Trophoblast cell (in vitro differentiated cells and primary cell): ENCODE data around the gene PPP6C.
"Not testable (repeated sequence)": the region's sequence is repeated elsewhere in the genome, so short reads cannot be mapped to it uniquely, and the experiment has no call there.

Experiments
- DNase-seq, 2 donors: peaks; one replicate each; pipeline ENCODE4 v3.0.0-alpha.2; 2016
- H2AFZ ChIP-seq: 2 replicates; pipeline ENCODE4 v1.6.1; 2013; ENCODE audit warnings: low read length, moderate library complexity, mild to moderate bottlenecking; ENCODE audit not compliant: insufficient read depth, poor library complexity
- H2AK5ac ChIP-seq: 2 replicates; pipeline ENCODE4 v1.6.1; 2013; ENCODE audit warnings: mild to moderate bottlenecking, low read length
- H2BK120ac ChIP-seq: 2 replicates; pipeline ENCODE4 v1.6.1; 2013; ENCODE audit warnings: low read length, mild to moderate bottlenecking, moderate library complexity; ENCODE audit not compliant: insufficient read depth, poor library complexity
- H2BK12ac ChIP-seq: 2 replicates; pipeline ENCODE4 v1.6.1; 2013; ENCODE audit warnings: mild to moderate bottlenecking, low read length, moderate library complexity
- H2BK5ac ChIP-seq: 2 replicates; pipeline ENCODE4 v1.6.1; 2013; ENCODE audit warnings: low read length, low read depth, moderate library complexity, mild to moderate bottlenecking; ENCODE audit not compliant: poor library complexity
- H3K14ac ChIP-seq: 2 replicates; pipeline ENCODE4 v1.6.1; 2013; ENCODE audit warnings: mild to moderate bottlenecking, low read length
- H3K18ac ChIP-seq: 2 replicates; pipeline ENCODE4 v1.6.1; 2013; ENCODE audit warnings: mild to moderate bottlenecking, low read length
- H3K23ac ChIP-seq: 2 replicates; pipeline ENCODE4 v1.6.1; 2013; ENCODE audit warnings: low read length
- H3K27ac ChIP-seq: 2 replicates; pipeline ENCODE4 v1.5.1; 2013; ENCODE audit warnings: low read depth, mild to moderate bottlenecking, inconsistent platforms, low read length, moderate library complexity
- H3K27me3 ChIP-seq: 2 replicates; pipeline ENCODE4 v1.6.1; 2013; ENCODE audit warnings: inconsistent platforms, mild to moderate bottlenecking, low read length, moderate library complexity; ENCODE audit not compliant: insufficient read depth
- H3K36me3 ChIP-seq, 2 experiments: 1 replicate in 1 of 2; 2 replicates in 1 of 2; pipeline ENCODE4 v1.6.1; 2013; ENCODE audit warnings: low read length in 2 of 2, mild to moderate bottlenecking in 2 of 2, moderate library complexity in 1 of 2; ENCODE audit not compliant: insufficient read depth in 2 of 2, control insufficient read depth in 1 of 2
- H3K4ac ChIP-seq: 2 replicates; pipeline ENCODE4 v1.6.1; 2013; ENCODE audit warnings: low read depth, mild to moderate bottlenecking, low read length, moderate library complexity
- H3K4me1 ChIP-seq, 2 experiments: 1 replicate in 1 of 2; 2 replicates in 1 of 2; pipeline ENCODE4 v1.6.1; 2013; ENCODE audit warnings: low read length in 2 of 2, mild to moderate bottlenecking in 2 of 2, moderate library complexity in 1 of 2; ENCODE audit not compliant: insufficient read depth in 2 of 2, control insufficient read depth in 1 of 2
- H3K4me2 ChIP-seq: 2 replicates; pipeline ENCODE4 v1.6.1; 2013; ENCODE audit warnings: inconsistent platforms, mild to moderate bottlenecking, low read length, moderate library complexity
- H3K4me3 ChIP-seq: 2 replicates; pipeline ENCODE4 v1.5.1; 2013; ENCODE audit warnings: mild to moderate bottlenecking, low read depth, low read length, inconsistent platforms
- H3K79me1 ChIP-seq: one replicate; pipeline ENCODE4 v1.6.1; 2013; ENCODE audit warnings: low read length
- H3K79me2 ChIP-seq: 2 replicates; pipeline ENCODE4 v1.6.1; 2013; ENCODE audit warnings: low read length, mild to moderate bottlenecking; ENCODE audit not compliant: control insufficient read depth, insufficient read depth, poor library complexity
- H3K9ac ChIP-seq: 2 replicates; pipeline ENCODE4 v1.6.1; 2013; ENCODE audit warnings: mild to moderate bottlenecking, low read length
- H3K9me3 ChIP-seq: 2 replicates; pipeline ENCODE4 v1.6.1; 2013; ENCODE audit warnings: low read depth, mild to moderate bottlenecking, control low read depth, inconsistent platforms, low read length; ENCODE audit not compliant: insufficient read depth
- H4K12ac ChIP-seq: 2 replicates; pipeline ENCODE4 v1.6.1; 2013; ENCODE audit warnings: low read depth, mild to moderate bottlenecking, low read length, moderate library complexity
- H4K8ac ChIP-seq: 2 replicates; pipeline ENCODE4 v1.6.1; 2013; ENCODE audit warnings: low read depth, mild to moderate bottlenecking, low read length, moderate library complexity
- H4K91ac ChIP-seq: one replicate; pipeline ENCODE4 v1.6.1; 2013; ENCODE audit warnings: low read depth, mild to moderate bottlenecking, low read length, moderate library complexity
- WGBS: extraction: QIAGEN DNeasy Blood & Tissue Kit; methylation state at CpG from one replicate; pipeline ENCODE4 v1.1.7; 2013; ENCODE audit warnings: missing lambda C conversion rate; ENCODE audit not compliant: insufficient read length, insufficient coverage; ENCODE audit errors: extremely low coverage; 5-methylcytosine and 5-hydroxymethylcytosine counted together

The PPP6C gene

GRCh38 chr9:125235804-125236519, 46.4 kb upstream of the PPP6C start:
- Histone ChIP-seq H3K27me3 (no peaks in the 10 kb centered on the region), H2BK12ac (no peak overlapping the region), H3K9ac (no peak overlapping the region), H3K79me2 (peaks cover 7% of the 10 kb centered on the region), H4K8ac (no peak overlapping the region), H2AK5ac (no peak overlapping the region), H3K9me3 (no peaks in the 10 kb centered on the region), H2AFZ (no peak overlapping the region), H4K91ac (no peak overlapping the region), H3K27ac (no peak overlapping the region), H3K4me3 (no peak overlapping the region), H2BK5ac (no peak overlapping the region), H3K4me2 (no peak overlapping the region), H3K4ac (no peak overlapping the region), H3K23ac (no peak overlapping the region), H3K36me3 (peaks cover 24 to 44% of the 10 kb centered on the region in 2 experiments), H4K12ac (no peak overlapping the region), H3K18ac (no peak overlapping the region), H2BK120ac (no peak overlapping the region), H3K79me1 (peaks cover 5% of the 10 kb centered on the region), H3K14ac (no peak overlapping the region), H3K4me1 (peaks cover 4 to 8% of the 10 kb centered on the region in 2 experiments)
- DNase-seq: peak in 1 of 2 donors; percentile 27
- no CpG with 5 or more reads among the region's 5 CpGs for WGBS

GRCh38 chr9:125234099-125234498, 44.5 kb upstream of the PPP6C start:
- not testable (repeated sequence) for H2BK120ac ChIP-seq, H2AFZ ChIP-seq, H3K9ac ChIP-seq, H3K4me3 ChIP-seq, H2BK12ac ChIP-seq, H4K12ac ChIP-seq, H2AK5ac ChIP-seq, H3K4me2 ChIP-seq, H4K8ac ChIP-seq, H3K23ac ChIP-seq, H3K14ac ChIP-seq, H3K79me2 ChIP-seq, H3K18ac ChIP-seq, H3K4me1 ChIP-seq, H3K4ac ChIP-seq, H3K9me3 ChIP-seq, H4K91ac ChIP-seq, H3K27me3 ChIP-seq, H3K79me1 ChIP-seq, H2BK5ac ChIP-seq
- Histone ChIP-seq H3K27ac (peak overlapping the region; percentile 33), H3K36me3 (peaks cover 26 to 44% of the 10 kb centered on the region in 2 experiments)
- peak; percentile 26 to 29 for DNase-seq
- WGBS: no CpG with 5 or more reads among the region's 8 CpGs

DNA sequence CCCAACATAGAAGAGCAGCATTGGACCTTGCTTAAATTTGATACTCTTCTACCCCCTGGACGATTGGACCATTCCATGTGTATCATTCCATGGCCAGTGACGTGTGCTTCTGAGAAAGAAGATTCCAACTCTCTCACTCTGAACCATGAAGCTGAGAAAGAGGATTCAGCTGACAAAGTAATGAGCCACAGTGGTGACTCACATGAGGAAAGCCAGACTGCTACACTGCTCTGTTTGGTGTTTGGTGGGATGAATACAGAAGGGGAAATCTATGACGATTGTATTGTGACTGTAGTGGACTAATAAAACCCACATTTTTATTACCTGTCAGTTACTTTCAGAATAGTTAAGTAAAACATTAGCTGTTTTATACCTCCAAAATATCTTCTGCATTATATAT, 44.1 kb upstream of the PPP6C start:
- peaks cover 25 to 39% of the 10 kb centered on the region in 2 experiments for H3K36me3 ChIP-seq
- H3K27ac ChIP-seq: no peak overlapping the region
- no peak overlapping the region for H3K18ac ChIP-seq
- H3K9me3 ChIP-seq: no peaks in the 10 kb centered on the region
- peak; percentile 64 to 67 for DNase-seq
- WGBS: no CpG with 5 or more reads among the region's 3 CpGs
- no peak overlapping the region for H2AK5ac ChIP-seq
- no peak overlapping the region for H3K23ac ChIP-seq
- no peak overlapping the region for H2AFZ ChIP-seq
- no peaks in the 10 kb centered on the region for H3K27me3 ChIP-seq
- no peak overlapping the region for H3K4me3 ChIP-seq
- H3K4me1 ChIP-seq: peaks cover 2 to 4% of the 10 kb centered on the region in 2 experiments
- H3K9ac ChIP-seq: no peak overlapping the region
- no peak overlapping the region for H4K12ac ChIP-seq
- H3K4me2 ChIP-seq: no peak overlapping the region
- H2BK5ac ChIP-seq: no peak overlapping the region
- H4K8ac ChIP-seq: no peak overlapping the region
- H4K91ac ChIP-seq: no peak overlapping the region
- H3K79me1 ChIP-seq: no peaks in the 10 kb centered on the region
- no peak overlapping the region for H2BK120ac ChIP-seq
- no peak overlapping the region for H3K14ac ChIP-seq
- peaks cover 2% of the 10 kb centered on the region for H3K79me2 ChIP-seq
- H2BK12ac ChIP-seq: no peak overlapping the region
- H3K4ac ChIP-seq: no peak overlapping the region

GRCh38 chr9:125227761-125228160, 38.2 kb upstream of the PPP6C start:
- Histone ChIP-seq H3K4ac (no peak overlapping the region), H4K12ac (no peak overlapping the region), H2BK5ac (no peak overlapping the region), H2BK120ac (no peak overlapping the region), H4K8ac (no peak overlapping the region), H2AFZ (no peak overlapping the region), H4K91ac (no peak overlapping the region), H3K27ac (no peak overlapping the region), H3K18ac (no peak overlapping the region), H3K14ac (no peak overlapping the region), H3K36me3 (peaks cover 10 to 16% of the 10 kb centered on the region in 2 experiments), H3K4me1 (no peaks in the 10 kb centered on the region), H3K23ac (no peak overlapping the region), H3K9me3 (no peaks in the 10 kb centered on the region), H3K4me3 (no peak overlapping the region), H3K9ac (no peak overlapping the region), H2AK5ac (no peak overlapping the region), H3K79me2 (no peaks in the 10 kb centered on the region), H3K79me1 (no peaks in the 10 kb centered on the region), H3K27me3 (no peaks in the 10 kb centered on the region), H3K4me2 (no peak overlapping the region), H2BK12ac (no peak overlapping the region)
- DNase-seq: no peak
- WGBS: no CpG with 5 or more reads among the region's 6 CpGs
